T-helper 17 cell (primary cell): ENCODE data around the gene LSM3. TPM values are rescaled to one million over a fixed set of nuclear protein-coding genes. Genes with fewer than 3 reads are reported as not detected.
"Not testable (repeated sequence)": the region's sequence is repeated elsewhere in the genome, so short reads cannot be mapped to it uniquely, and the experiment has no call there.

Experiments used
- ATAC-seq: fragments of 150-1000 bp; cut with Tn5 transposase; 2 replicates; pipeline ENCODE4 v1.10.0; 2021; ENCODE audit warnings: mild to moderate bottlenecking, moderate library complexity
- DNase-seq, 3 donors: peaks; one replicate each; pipeline versions ENCODE4 v3.0.0 to v3.0.0-alpha.2; 2020 to 2021
- H3K9me3 ChIP-seq: one replicate; pipeline ENCODE4 v1.7.0; 2013; ENCODE audit warnings: low read length, mild to moderate bottlenecking; ENCODE audit not compliant: control insufficient read depth, poor library complexity, severe bottlenecking
- H3K27ac Mint-ChIP-seq: one replicate; pipeline ENCODE4 v1.8.0; 2022; ENCODE audit warnings: mild to moderate bottlenecking, moderate library complexity, mixed read lengths
- H3K27me3 Mint-ChIP-seq: one replicate; pipeline ENCODE4 v1.8.0; 2022; ENCODE audit warnings: mixed read lengths
- H3K36me3 Mint-ChIP-seq: one replicate; pipeline ENCODE4 v1.8.0; 2022; ENCODE audit warnings: low read depth, mixed read lengths
- H3K4me1 Mint-ChIP-seq: one replicate; pipeline ENCODE4 v1.8.0; 2022; ENCODE audit warnings: mild to moderate bottlenecking, mixed read lengths
- H3K4me3 Mint-ChIP-seq: one replicate; pipeline ENCODE4 v1.8.0; 2022; ENCODE audit warnings: mild to moderate bottlenecking, moderate library complexity, mixed read lengths
- total RNA-seq, 4 donors: library from RNA in 2 of 4; stranded (reverse) in 2 of 4; gene quantifications; one replicate each; pipeline ENCODE4 v1.2.3 and lab custom pipeline; 2022 to 2026

Gene LSM3
- total RNA-seq, 2 donors from 2014 or later, result 5.5 to 6.3 TPM

DNA sequence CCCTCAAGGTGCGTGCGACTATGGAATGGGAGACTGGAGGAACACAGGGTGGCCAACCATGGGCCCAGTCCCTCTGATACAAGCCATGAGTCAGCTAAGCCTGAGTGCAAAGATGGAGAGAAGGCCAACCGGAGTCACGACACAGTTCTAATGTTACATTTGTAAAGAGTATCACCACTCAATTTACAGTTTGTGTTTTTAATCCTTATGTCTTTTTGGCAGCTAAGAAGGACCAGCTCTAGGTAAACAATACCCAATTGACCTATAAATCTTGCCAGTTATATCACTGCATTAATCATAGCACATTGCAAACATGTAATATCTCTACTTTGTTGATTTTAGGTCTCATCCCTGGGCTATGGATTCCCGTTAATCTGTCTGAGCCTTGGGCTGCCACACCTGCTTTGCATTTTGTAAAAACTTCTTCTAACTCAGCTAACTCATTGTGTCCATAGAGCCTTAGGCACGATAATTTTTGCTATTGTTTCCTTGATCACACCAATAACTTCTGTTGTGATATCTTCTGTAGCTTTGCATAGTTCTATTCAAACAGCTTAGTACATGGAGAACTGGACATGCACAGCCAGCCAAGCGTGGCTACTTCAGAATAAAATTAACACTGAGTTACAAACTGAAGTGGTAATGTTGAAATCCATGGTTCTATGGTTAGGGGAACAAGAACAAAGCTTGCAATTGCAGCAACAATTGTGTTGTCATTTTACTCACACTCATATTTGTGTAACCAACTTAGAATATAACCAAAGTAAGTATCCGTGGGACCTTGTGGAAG, 50.3 kb downstream of the LSM3 start:
- DNase-seq (no peak), ATAC-seq (no peak)
- peaks cover 73% of the 10 kb centered on the region for H3K27me3 Mint-ChIP-seq
- H3K36me3 Mint-ChIP-seq, result peaks cover 7% of the 10 kb centered on the region
- no peak overlapping the region for H3K4me3 Mint-ChIP-seq
- no peaks in the 10 kb centered on the region for H3K4me1 Mint-ChIP-seq
- H3K27ac Mint-ChIP-seq, result no peak overlapping the region
- H3K9me3 ChIP-seq, result no peaks in the 10 kb centered on the region

DNA sequence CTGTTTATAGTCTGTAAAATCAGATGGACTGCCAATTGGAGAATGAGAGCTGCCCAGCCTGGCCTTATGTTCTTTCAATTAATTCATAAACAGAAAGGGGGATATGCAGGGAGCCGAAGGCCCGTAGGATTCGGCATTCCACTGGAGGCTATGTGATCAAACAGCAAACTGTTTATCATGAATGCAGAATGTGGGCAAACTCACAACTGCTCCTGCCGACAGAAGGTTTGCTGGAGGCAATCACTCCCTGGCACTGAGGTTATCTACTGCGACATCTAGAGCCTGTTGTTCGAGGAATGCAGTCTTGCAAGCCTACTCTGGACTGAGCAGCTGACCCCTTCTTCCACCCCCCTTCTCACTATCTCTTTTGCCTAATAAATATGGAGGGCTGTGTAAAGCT, 51.1 kb downstream of the LSM3 start:
- not testable (repeated sequence) for H3K4me1 Mint-ChIP-seq, ATAC-seq, DNase-seq, H3K9me3 ChIP-seq, H3K36me3 Mint-ChIP-seq, H3K27ac Mint-ChIP-seq, H3K4me3 Mint-ChIP-seq
- H3K27me3 Mint-ChIP-seq, result peaks cover 71% of the 10 kb centered on the region

DNA sequence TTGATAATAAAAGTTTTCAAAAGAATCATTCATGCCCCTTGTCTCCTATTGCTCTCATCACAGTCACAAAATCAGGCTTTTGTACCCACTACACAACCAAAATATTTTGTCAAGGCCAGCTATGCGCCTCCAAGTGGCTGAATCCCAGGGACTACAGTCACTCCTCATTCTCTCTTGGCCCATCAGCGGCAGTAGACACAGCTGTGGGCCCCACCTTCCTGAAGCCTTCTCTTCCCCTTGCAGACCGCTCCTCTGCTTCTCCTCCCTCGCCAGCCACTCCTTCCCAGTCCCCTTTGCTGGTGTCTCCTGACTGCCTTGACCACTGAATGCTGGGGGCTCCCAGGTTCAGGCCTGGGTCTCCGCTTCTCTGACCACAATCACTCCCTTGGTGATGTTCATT, 52.1 kb downstream of the LSM3 start:
- no peak for ATAC-seq
- H3K4me1 Mint-ChIP-seq, result no peaks in the 10 kb centered on the region
- no peak for DNase-seq
- peaks cover 7% of the 10 kb centered on the region for H3K36me3 Mint-ChIP-seq
- H3K27ac Mint-ChIP-seq, result no peak overlapping the region
- H3K9me3 ChIP-seq, result no peaks in the 10 kb centered on the region
- peaks cover 70% of the 10 kb centered on the region for H3K27me3 Mint-ChIP-seq
- H3K4me3 Mint-ChIP-seq, result peak overlapping the region; percentile 8

DNA sequence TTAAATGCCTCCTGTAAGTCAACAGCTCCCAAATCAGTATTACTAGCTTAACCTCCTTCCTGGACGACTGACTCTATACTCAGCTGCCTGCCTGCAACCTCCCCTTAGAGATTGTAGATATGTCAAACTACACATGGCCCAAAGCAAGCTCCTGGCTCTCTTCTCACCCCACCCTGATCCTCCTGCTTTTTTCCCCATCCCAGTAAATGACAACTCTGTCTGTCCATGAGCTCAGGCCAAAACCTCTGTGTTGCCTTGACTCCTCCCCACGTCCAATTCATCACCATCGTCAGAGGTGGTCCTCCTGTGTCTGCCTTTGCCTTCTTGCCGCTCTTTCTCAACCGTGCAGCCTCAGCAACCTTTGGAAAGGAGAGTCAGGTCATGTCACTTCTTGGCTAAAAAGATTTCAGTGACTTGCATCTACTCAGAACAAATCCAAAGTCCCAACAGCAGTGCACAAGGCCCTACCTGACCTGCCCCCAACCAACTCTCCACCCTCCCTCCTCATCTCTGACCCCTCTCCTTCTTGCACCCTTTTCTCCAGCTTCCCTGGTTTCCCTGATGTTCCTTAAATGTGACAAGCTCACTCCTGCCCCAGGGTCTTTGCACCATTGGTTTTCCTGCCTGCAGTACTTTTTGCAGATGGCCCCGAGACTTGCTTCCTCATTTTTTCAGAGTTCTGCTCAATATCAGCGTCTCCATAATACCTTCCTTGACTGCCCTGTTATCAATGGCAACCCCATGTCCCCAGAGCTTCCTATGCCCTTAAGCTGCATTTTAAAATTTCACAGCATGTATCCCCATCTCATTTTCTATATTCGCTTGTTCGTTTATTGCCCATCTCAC, 52.8 kb downstream of the LSM3 start:
- Mint-ChIP-seq H3K27ac (no peak overlapping the region), H3K27me3 (peaks cover 71% of the 10 kb centered on the region), H3K36me3 (peaks cover 7% of the 10 kb centered on the region), H3K4me3 (no peak overlapping the region), H3K4me1 (no peaks in the 10 kb centered on the region)
- ATAC-seq (no peak), DNase-seq (no peak)
- H3K9me3 ChIP-seq, result no peaks in the 10 kb centered on the region

DNA sequence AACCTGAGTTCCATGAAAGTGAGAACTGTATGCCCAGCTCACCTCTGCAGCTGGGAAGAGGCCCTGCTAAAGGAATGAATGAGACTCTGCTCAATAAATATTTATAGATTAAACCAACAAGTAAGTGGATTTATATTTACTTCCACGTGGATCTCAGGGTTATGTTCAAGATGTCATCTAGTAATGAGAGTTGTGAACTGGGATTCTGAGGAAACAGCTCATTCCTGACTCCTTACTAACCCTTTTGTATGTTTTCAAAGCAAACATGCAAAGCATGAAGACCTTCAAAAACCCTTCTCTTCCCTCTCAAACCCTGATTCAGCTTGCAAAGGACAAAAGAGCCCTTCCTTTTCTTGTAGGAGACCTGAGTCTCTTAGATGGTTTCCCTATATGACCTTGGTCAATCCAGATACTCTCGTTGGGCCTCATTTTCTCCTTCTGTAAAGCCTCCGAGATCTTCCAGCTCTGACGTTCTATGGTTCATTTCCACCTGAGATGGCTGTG, 53.4 kb downstream of the LSM3 start:
- H3K4me1 Mint-ChIP-seq, result no peaks in the 10 kb centered on the region
- no peak overlapping the region for H3K27ac Mint-ChIP-seq
- no peak for DNase-seq
- H3K4me3 Mint-ChIP-seq, result no peak overlapping the region
- no peaks in the 10 kb centered on the region for H3K9me3 ChIP-seq
- H3K36me3 Mint-ChIP-seq, result peaks cover 7% of the 10 kb centered on the region
- H3K27me3 Mint-ChIP-seq, result peaks cover 64% of the 10 kb centered on the region
- no peak for ATAC-seq

DNA sequence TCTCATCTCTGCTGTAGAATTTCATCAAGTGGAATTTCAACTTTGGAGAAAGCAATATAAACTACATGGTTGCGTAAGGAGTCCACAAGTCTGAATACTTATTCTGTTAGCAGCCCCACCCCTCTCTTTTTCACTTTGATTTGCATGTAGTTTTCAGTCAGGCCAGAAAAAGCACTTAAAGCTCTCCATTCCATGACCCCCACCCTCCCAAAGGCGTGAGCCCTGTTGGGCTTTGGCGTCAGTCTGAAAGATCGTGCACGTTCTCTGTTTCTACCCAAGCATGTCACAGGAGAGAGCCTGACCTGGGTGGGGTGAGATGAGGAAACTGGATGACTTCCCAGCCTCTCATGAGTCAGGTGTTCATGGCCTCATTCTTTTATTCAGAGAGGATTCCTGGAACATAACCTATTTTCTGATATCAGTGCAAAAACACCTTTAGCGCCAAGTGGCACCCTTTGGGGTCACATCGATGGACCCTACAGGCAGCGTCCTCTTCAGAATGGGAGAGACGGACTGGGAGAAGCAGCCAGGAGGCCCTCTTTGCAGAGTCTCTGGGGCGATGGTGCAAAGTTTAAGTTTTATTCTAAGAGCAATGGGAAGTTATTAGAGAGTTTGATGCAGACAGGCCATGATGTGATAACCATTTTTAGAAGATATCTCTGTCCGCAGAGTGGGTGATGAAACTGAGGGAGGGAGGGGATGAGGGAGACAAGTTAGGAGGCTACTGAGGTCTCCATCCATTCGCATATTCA, 55.8 kb downstream of the LSM3 start:
- H3K4me1 Mint-ChIP-seq, result no peaks in the 10 kb centered on the region
- peaks cover 58% of the 10 kb centered on the region for H3K27me3 Mint-ChIP-seq
- no peak for ATAC-seq
- peaks cover 7% of the 10 kb centered on the region for H3K36me3 Mint-ChIP-seq
- H3K4me3 Mint-ChIP-seq, result no peak overlapping the region
- no peaks in the 10 kb centered on the region for H3K9me3 ChIP-seq
- DNase-seq, result no peak
- no peak overlapping the region for H3K27ac Mint-ChIP-seq

DNA sequence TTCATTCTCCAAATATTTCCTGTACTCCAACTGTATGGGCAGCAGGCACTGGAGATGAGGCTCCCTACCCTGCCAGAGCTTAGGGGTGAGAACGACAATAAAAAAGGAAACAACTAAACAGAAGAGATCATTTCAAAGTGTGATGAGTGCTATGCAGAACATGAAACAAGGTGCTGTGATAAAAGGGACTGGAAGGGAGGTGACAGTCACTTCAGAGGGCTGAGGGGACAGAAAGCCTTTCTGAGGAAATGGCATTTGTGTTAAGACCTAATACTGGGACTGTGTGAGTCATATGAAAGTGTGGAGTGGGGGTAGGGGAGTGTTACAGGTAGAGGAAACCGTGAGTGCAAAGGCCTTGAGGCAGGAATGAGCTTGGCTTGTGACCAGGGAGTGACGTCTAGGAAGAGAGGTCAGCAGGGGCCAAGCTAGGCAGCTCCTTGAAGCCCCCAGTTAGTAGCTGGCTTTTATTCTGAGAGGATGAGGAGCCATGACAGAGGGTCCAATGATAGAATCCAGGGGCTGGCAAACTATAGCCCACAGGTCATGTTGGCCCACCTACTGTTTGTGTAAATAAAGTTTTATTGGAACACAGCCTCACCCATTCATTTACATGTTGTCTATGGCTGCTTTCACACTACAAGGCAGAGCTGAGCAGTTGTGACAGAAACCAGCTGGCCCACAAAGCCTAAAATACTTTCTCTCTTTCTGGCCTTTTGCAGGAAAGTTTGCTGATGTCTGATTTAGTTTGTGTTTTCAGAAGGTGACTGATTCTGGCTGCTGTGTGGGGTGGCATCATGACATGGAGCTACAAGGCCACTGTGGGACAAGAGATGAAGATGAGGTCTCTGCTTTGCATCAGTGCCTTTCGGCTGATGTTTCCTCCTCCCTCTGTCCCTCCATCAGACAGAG, 56.6 kb downstream of the LSM3 start:
- DNase-seq (no peak), ATAC-seq (no peak)
- no peaks in the 10 kb centered on the region for H3K9me3 ChIP-seq
- peaks cover 2% of the 10 kb centered on the region for H3K4me1 Mint-ChIP-seq
- no peak overlapping the region for H3K27ac Mint-ChIP-seq
- H3K36me3 Mint-ChIP-seq, result peaks cover 7% of the 10 kb centered on the region
- H3K27me3 Mint-ChIP-seq, result peaks cover 54% of the 10 kb centered on the region
- H3K4me3 Mint-ChIP-seq, result peak overlapping the region; percentile 15

DNA sequence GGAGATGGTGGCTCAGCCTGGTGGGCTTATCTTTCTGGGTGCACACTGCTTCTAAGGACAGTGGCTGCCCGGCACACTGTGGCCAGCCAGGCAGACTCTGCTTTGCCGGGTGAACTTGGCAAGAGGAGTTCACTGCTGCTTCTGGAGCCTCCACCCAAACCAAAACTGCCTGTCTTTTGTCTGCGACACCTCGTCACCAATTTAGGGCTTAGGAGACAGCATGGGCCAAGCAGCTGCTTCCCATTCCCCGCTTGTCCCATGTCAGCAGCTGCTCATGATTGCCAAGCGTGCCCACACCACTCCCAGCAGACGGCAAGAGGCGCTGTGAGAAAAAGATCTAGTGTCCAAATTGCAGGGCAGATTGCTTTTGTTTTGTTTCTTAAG, 57.3 kb downstream of the LSM3 start:
- H3K9me3 ChIP-seq, result no peaks in the 10 kb centered on the region
- Mint-ChIP-seq H3K4me1 (peaks cover 2% of the 10 kb centered on the region), H3K36me3 (peaks cover 6% of the 10 kb centered on the region), H3K27ac (no peak overlapping the region), H3K27me3 (peaks cover 48% of the 10 kb centered on the region), H3K4me3 (no peak overlapping the region)
- no peak for DNase-seq
- no peak for ATAC-seq

DNA sequence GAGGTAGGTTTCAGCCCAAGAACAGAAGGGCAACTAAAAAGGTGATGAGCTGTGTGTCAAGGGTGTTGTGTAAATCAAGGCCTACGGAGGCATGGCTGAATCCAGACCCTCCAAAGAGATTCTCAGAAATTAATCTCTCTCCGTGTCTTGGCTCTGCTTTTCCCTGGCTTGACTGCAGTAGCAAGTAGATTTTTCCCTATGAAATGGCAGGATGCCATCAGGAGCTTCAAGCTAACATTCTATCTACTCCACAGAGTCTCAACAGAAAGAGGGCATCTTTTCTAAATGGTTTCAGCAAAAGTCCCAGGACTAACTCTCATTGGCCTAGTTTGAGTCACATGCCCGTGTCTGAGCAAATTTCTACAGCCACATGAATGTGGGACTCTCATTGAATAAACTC, 58.3 kb downstream of the LSM3 start:
- DNase-seq (no peak), ATAC-seq (no peak)
- Mint-ChIP-seq H3K4me1 (peaks cover 2% of the 10 kb centered on the region), H3K4me3 (no peak overlapping the region), H3K27ac (no peak overlapping the region), H3K27me3 (peaks cover 38% of the 10 kb centered on the region), H3K36me3 (no peaks in the 10 kb centered on the region)
- H3K9me3 ChIP-seq, result no peaks in the 10 kb centered on the region

DNA sequence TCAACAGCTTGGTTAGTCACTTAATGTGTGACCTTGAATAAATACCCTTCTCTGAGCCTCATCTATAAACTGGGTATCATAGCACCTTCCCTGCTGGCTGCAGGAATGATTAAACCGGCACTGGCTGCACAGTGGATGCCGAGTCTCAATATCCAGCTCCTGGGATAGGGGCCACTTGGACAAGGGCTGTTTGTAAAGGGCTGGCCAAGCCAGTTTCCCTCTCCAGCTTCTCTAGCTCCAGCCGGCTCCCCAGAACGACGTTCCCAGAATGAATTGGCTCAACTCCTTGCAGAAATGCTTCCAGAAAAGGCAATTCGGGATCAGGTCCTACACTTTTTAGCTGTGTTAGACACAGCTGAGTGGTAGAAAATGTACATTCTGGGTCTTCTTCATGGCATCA, 58.8 kb downstream of the LSM3 start:
- H3K27ac Mint-ChIP-seq, result no peak overlapping the region
- H3K4me1 Mint-ChIP-seq, result peaks cover 2% of the 10 kb centered on the region
- no peaks in the 10 kb centered on the region for H3K9me3 ChIP-seq
- H3K4me3 Mint-ChIP-seq, result no peak overlapping the region
- H3K36me3 Mint-ChIP-seq, result no peaks in the 10 kb centered on the region
- no peak for ATAC-seq
- no peak for DNase-seq
- H3K27me3 Mint-ChIP-seq, result peaks cover 35% of the 10 kb centered on the region

DNA sequence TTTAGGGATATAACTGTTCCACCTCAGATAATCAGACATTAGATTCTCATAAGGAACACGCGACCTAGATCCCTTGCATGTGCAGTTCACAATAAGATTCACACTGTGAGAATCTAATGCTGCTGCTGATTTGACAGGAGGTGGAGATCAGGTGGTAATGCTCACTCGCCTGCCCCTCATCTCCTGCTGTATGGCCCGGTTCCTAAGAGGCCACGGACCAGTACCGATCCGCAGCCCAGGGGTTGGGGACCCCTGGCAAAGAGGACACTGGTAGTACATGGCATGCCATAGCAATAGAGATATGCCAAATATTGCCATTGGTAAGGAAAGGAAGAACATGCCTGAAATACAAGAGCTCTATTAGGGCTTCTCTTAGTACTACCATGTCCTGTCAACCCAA, 59.7 kb downstream of the LSM3 start:
- Mint-ChIP-seq H3K27ac (no peak overlapping the region), H3K4me3 (no peak overlapping the region), H3K36me3 (no peaks in the 10 kb centered on the region), H3K4me1 (peaks cover 2% of the 10 kb centered on the region), H3K27me3 (peaks cover 35% of the 10 kb centered on the region)
- ATAC-seq (no peak), DNase-seq (no peak)
- no peaks in the 10 kb centered on the region for H3K9me3 ChIP-seq

DNA sequence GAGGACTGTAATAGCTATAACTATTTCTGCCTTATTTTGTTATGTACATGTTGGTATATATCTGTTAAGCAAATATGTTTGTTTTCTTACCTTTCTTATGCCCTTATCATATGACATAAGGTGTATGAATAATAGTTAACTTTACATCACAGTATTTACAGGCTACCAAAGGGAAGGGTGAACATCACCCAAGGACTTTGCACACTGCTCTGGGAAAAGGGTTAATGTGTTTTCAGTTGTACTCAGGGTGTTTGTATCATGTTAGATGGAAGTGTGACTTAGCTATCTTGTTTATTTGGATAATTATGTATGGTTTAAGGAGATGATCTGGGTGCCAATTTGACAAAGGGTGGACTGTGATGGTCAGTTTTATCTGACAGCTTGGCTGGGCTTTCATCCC, 60.3 kb downstream of the LSM3 start:
- Mint-ChIP-seq H3K4me1 (peaks cover 2% of the 10 kb centered on the region), H3K27ac (no peak overlapping the region), H3K4me3 (no peak overlapping the region), H3K27me3 (peaks cover 40% of the 10 kb centered on the region), H3K36me3 (no peaks in the 10 kb centered on the region)
- no peak for DNase-seq
- no peaks in the 10 kb centered on the region for H3K9me3 ChIP-seq
- no peak for ATAC-seq
